GM18498 (cell line): Measurements from ENCODE around the gene FLRT1.

ENCODE experiments used
- ATAC-seq: cut with Tn5 transposase; IDR thresholded peaks from one replicate; pipeline ENCODE4 v1.9.1; 2021; ENCODE audit warnings: mild to moderate bottlenecking, moderate library complexity; ENCODE audit not compliant: unreplicated experiment

The FLRT1 gene

GRCh38 chr11:64064374-64065140 lies 28.8 kb downstream of the FLRT1 start:
- ATAC-seq = no peak

- no peak for ATAC-seq
Observed at GRCh38 chr11:64065141-64065465, 29.4 kb downstream of the FLRT1 start.

GRCh38 chr11:64065712-64066111 lies 30.0 kb downstream of the FLRT1 start:
- ATAC-seq = no peak

- ATAC-seq = no peak
Observed at GRCh38 chr11:64067230-64067993, 31.7 kb downstream of the FLRT1 start.

GRCh38 chr11:64068705-64069400 lies 33.1 kb downstream of the FLRT1 start:
- no peak for ATAC-seq

- no peak for ATAC-seq
Observed at GRCh38 chr11:64069401-64070313, 33.9 kb downstream of the FLRT1 start.

GRCh38 chr11:64070314-64070681 lies 34.6 kb downstream of the FLRT1 start:
- no peak for ATAC-seq

- no peak for ATAC-seq
Observed at GRCh38 chr11:64071849-64072248, 36.1 kb downstream of the FLRT1 start.

- no peak for ATAC-seq
Observed at GRCh38 chr11:64072403-64072802, 36.7 kb downstream of the FLRT1 start.

GRCh38 chr11:64072871-64073270 lies 37.1 kb downstream of the FLRT1 start:
- no peak for ATAC-seq

- ATAC-seq = no peak
Observed at GRCh38 chr11:64073542-64073941, 37.8 kb downstream of the FLRT1 start.

GRCh38 chr11:64074239-64074638 lies 38.5 kb downstream of the FLRT1 start:
- ATAC-seq = no peak

GRCh38 chr11:64076758-64077157 lies 41.0 kb downstream of the FLRT1 start:
- ATAC-seq = no peak

GRCh38 chr11:64077607-64078006 lies 41.9 kb downstream of the FLRT1 start:
- ATAC-seq = no peak

GRCh38 chr11:64078284-64078683 lies 42.6 kb downstream of the FLRT1 start:
- no peak for ATAC-seq

GRCh38 chr11:64078905-64079304 lies 43.2 kb downstream of the FLRT1 start:
- ATAC-seq = no peak

- ATAC-seq = no peak
Observed at GRCh38 chr11:64080390-64080789, 44.7 kb downstream of the FLRT1 start.

- ATAC-seq = no peak
Observed at GRCh38 chr11:64081745-64082442, 46.2 kb downstream of the FLRT1 start.

- ATAC-seq = no peak
Observed at GRCh38 chr11:64083398-64084080, 47.8 kb downstream of the FLRT1 start.
